Tongue (tissue), 2 donors: ENCODE results near the gene SHROOM3. TPM values are rescaled to one million over a fixed set of nuclear protein-coding genes. Genes with fewer than 3 reads are reported as not detected.

Source experiments
- DNase-seq: peaks from one replicate; pipeline ENCODE4 v3.0.0-alpha.2; 2015
- total RNA-seq: library from RNA; depleted of rRNA; stranded (reverse); fragments of >200 nt; gene quantifications from one replicate; pipeline ENCODE4 v1.2.3, GENCODE V29; 2014

The SHROOM3 gene
- total RNA-seq, 1 donor from 2014 or later, result 17.5 TPM

- no peak for DNase-seq
Observed at GRCh38 chr4:76624931-76625715, 190.1 kb downstream of the SHROOM3 start.

- no peak for DNase-seq
Observed at GRCh38 chr4:76626686-76627465, 191.8 kb downstream of the SHROOM3 start.

GRCh38 chr4:76628251-76628650 is 193.2 kb downstream of the SHROOM3 start:
- DNase-seq, result no peak

GRCh38 chr4:76630741-76631140 is 195.7 kb downstream of the SHROOM3 start:
- no peak for DNase-seq

GRCh38 chr4:76634220-76634619 is 199.2 kb downstream of the SHROOM3 start:
- no peak for DNase-seq

GRCh38 chr4:76637712-76638361 is 202.8 kb downstream of the SHROOM3 start:
- no peak for DNase-seq

- no peak for DNase-seq
Observed at GRCh38 chr4:76639288-76639687, 204.3 kb downstream of the SHROOM3 start.

GRCh38 chr4:76640353-76640910 is 205.4 kb downstream of the SHROOM3 start:
- peak; percentile 73 for DNase-seq

GRCh38 chr4:76641351-76641750 is 206.3 kb downstream of the SHROOM3 start:
- DNase-seq, result no peak

GRCh38 chr4:76641758-76642157 is 206.7 kb downstream of the SHROOM3 start:
- DNase-seq, result no peak

- DNase-seq, result no peak
Observed at GRCh38 chr4:76644831-76645485, 209.9 kb downstream of the SHROOM3 start.

GRCh38 chr4:76649086-76649485 is 214.1 kb downstream of the SHROOM3 start:
- no peak for DNase-seq

GRCh38 chr4:76651616-76652015 is 216.6 kb downstream of the SHROOM3 start:
- no peak for DNase-seq

GRCh38 chr4:76652389-76652788 is 217.4 kb downstream of the SHROOM3 start:
- no peak for DNase-seq

- no peak for DNase-seq
Observed at GRCh38 chr4:76654084-76654483, 219.1 kb downstream of the SHROOM3 start.

- no peak for DNase-seq
Observed at GRCh38 chr4:76654791-76655190, 219.8 kb downstream of the SHROOM3 start.

GRCh38 chr4:76655566-76656479 is 220.8 kb downstream of the SHROOM3 start:
- peak; percentile 9 for DNase-seq

GRCh38 chr4:76657443-76657842 is 222.4 kb downstream of the SHROOM3 start:
- no peak for DNase-seq

- peak; percentile 41 for DNase-seq
Observed at GRCh38 chr4:76658231-76659102, 223.4 kb downstream of the SHROOM3 start.

GRCh38 chr4:76659103-76659490 is 224.1 kb downstream of the SHROOM3 start:
- DNase-seq, result peak; percentile 33
